Measurements from ENCODE around the gene STRBP. TPM values are rescaled to one million over a fixed set of nuclear protein-coding genes. Genes with fewer than 3 reads are reported as not detected.
A peak's percentile ranks its signal among the peaks of the same experiment; 100 is the strongest.
"Not testable (repeated sequence)": the region's sequence is repeated elsewhere in the genome, so short reads cannot be mapped to it uniquely, and the experiment has no call there.

The STRBP gene
- total RNA-seq, 4 donors from 2014 or later: 10.6 to 18.4 (median 14.5) TPM

DNA sequence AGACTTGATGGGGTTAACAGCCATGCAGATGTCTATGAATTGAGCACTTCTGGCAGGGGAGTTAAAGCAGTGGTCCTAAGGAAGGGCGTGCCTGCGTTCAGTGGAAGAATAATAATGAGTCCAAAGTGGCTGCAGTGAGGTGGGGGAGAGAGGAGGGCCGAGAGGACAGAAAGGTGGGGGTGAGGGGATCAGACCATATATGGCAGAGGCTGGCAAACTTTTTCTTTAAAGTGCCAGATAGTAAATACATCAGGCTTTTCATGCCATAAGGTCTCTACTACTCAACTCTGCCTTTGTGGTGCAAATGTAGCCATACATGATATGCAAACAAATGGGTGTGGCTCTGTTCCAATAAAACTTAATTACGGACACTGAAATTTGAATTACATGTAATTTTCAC lies 77.1 kb downstream of the STRBP start:
- 56% methylated on average over 4 of the region's 4 CpGs for WGBS
- Histone ChIP-seq H3K27ac (no peak overlapping the region), H3K27me3 (no peaks in the 10 kb centered on the region), H3K9me3 (no peaks in the 10 kb centered on the region), H3K36me3 (no peaks in the 10 kb centered on the region), H3K4me3 (no peak overlapping the region), H3K4me1 (no peaks in the 10 kb centered on the region)
- no peak for DNase-seq (ENCODE audit: low spot score in 2 of 2)
- TF ChIP-seq POLR2A (IDR thresholded peaks at IDR 0.05) (no peak), EP300 (IDR thresholded peaks at IDR 0.05) (no peak), POLR2AphosphoS5 (IDR thresholded peaks at IDR 0.05) (no peak)
- TF ChIP-seq, protein P1, sequence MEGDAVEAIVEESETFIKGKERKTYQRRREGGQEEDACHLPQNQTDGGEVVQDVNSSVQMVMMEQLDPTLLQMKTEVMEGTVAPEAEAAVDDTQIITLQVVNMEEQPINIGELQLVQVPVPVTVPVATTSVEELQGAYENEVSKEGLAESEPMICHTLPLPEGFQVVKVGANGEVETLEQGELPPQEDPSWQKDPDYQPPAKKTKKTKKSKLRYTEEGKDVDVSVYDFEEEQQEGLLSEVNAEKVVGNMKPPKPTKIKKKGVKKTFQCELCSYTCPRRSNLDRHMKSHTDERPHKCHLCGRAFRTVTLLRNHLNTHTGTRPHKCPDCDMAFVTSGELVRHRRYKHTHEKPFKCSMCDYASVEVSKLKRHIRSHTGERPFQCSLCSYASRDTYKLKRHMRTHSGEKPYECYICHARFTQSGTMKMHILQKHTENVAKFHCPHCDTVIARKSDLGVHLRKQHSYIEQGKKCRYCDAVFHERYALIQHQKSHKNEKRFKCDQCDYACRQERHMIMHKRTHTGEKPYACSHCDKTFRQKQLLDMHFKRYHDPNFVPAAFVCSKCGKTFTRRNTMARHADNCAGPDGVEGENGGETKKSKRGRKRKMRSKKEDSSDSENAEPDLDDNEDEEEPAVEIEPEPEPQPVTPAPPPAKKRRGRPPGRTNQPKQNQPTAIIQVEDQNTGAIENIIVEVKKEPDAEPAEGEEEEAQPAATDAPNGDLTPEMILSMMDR (IDR thresholded peaks at IDR 0.05): no peak

DNA sequence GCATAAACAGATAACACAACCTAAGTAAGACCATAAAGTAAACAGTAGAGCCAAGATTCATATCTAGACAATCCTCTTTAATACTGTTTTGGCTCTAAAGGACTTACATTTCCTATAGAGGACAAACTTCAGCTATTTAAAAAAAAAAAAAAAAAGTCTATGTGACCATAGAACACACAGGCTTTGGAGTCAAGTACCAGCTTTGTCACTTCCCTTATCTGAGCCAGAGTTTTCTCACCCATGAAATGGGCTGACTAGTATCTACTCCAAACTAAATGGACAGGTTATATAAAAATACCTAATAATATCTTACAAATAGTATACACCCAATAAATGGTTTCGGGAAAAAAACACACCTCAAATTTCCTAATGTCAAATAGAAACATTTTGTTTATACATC lies 81.3 kb downstream of the STRBP start:
- no peak for DNase-seq (ENCODE audit: low spot score in 2 of 2)
- WGBS: 94% methylated on average over 1 of the region's 1 CpG
- TF ChIP-seq POLR2AphosphoS5 (IDR thresholded peaks at IDR 0.05) (no peak), EP300 (IDR thresholded peaks at IDR 0.05) (no peak), POLR2A (IDR thresholded peaks at IDR 0.05) (no peak)
- TF ChIP-seq, protein P1 (IDR thresholded peaks at IDR 0.05): no peak
- Histone ChIP-seq H3K4me1 (no peaks in the 10 kb centered on the region), H3K36me3 (no peaks in the 10 kb centered on the region), H3K27ac (no peak overlapping the region), H3K9me3 (no peaks in the 10 kb centered on the region), H3K4me3 (no peak overlapping the region), H3K27me3 (no peaks in the 10 kb centered on the region)

DNA sequence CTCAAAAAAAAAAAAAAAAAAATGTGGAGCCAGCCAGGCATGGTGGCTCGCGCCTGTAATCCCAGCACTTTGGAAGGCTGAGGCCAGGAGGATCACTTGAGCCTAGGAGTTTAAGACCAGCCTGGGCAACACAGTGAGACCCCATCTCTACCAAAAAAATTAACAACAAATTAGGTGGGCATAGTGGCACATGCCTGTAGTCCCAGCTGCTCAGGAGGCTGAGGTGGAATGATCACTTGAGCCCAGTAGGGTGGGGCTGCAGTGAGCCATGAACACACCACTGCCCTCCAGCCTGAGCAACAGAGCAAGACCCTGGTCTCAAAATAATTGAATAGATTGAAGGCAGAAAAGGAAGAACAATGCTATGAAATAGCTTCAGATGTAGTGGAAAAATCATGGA lies 82.4 kb downstream of the STRBP start:
- 100% methylated on average over 2 of the region's 2 CpGs for WGBS
- H3K27ac ChIP-seq; H3K4me1 ChIP-seq; H3K9me3 ChIP-seq; H3K27me3 ChIP-seq; H3K36me3 ChIP-seq; DNase-seq (ENCODE audit: low spot score in 2 of 2); H3K4me3 ChIP-seq: not testable (repeated sequence)

DNA sequence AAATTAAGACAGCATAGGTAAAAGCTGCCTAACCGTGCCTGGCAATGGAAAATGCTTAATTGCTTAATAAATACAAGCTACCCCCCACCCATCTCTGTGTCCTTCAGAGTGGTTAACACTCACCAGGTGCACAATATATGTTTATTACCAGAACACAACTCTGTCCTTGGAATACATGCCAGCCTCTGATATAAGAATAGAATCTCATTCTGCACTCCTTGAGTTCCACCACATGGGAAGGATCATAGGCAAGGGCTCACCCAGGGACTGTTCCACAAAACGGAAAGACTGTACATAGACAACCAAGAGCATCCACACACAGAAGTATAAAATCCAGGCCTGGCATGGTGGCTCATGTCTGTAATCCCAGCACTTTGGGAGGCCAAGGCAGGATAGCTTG lies 91.4 kb downstream of the STRBP start:
- no peak overlapping the region for H3K27ac ChIP-seq

DNA sequence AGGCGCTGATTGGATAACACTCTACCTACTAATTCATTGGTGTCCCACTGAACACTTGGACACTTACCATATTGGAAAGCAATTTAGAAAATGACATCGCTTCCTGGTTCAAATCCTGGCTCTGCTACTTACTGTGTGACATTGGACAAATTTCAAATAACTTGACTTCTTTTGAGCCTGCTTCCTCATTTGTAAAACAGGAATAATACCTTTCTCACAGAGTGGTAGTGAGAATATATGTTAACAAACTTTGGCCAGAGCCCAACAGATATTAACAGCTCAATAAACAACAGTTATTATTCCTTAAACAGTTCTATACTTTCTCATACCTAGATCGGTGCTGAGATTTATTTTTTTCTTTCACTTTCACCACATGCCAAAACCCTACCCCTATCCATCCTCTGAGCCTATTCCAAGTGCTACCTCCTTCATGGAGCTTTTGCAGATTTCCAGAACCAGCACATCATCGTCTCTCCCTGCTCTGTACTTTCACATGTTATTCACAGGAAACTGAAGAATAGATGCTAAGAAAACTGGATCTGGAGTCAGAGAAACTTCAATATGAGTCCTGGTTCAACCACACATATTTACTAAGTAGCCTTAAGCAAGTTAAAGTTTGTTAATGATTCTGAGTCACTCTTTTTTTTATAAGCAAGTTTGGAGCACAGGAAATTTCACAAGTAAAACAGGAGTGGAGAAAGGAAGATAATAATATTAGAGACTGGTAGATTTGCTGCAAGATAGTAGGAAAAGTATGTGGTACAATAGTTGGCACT lies 92.3 kb downstream of the STRBP start:
- peaks cover 2% of the 10 kb centered on the region for H3K4me1 ChIP-seq
- H3K36me3 ChIP-seq: peaks cover 3% of the 10 kb centered on the region
- no peaks in the 10 kb centered on the region for H3K9me3 ChIP-seq
- no peak for DNase-seq (ENCODE audit: low spot score in 2 of 2)
- H3K27ac ChIP-seq: no peak overlapping the region
- 58% methylated on average over 4 of the region's 4 CpGs for WGBS
- TF ChIP-seq EP300 (IDR thresholded peaks at IDR 0.05) (no peak), POLR2A (IDR thresholded peaks at IDR 0.05) (no peak)
- H3K4me3 ChIP-seq: peak overlapping the region; percentile 9
- H3K27me3 ChIP-seq: no peaks in the 10 kb centered on the region

More for the DNA sequence above, 91.4 kb downstream of the STRBP start:
- Histone ChIP-seq H3K4me3 (no peak overlapping the region), H3K36me3 (peaks cover 3% of the 10 kb centered on the region), H3K9me3 (no peaks in the 10 kb centered on the region), H3K27me3 (no peaks in the 10 kb centered on the region), H3K4me1 (peaks cover 2% of the 10 kb centered on the region)
- DNase-seq (ENCODE audit: low spot score in 2 of 2): no peak
- TF ChIP-seq, protein P1 (IDR thresholded peaks at IDR 0.05): no peak
- 92% methylated on average over 2 of the region's 2 CpGs for WGBS

DNA sequence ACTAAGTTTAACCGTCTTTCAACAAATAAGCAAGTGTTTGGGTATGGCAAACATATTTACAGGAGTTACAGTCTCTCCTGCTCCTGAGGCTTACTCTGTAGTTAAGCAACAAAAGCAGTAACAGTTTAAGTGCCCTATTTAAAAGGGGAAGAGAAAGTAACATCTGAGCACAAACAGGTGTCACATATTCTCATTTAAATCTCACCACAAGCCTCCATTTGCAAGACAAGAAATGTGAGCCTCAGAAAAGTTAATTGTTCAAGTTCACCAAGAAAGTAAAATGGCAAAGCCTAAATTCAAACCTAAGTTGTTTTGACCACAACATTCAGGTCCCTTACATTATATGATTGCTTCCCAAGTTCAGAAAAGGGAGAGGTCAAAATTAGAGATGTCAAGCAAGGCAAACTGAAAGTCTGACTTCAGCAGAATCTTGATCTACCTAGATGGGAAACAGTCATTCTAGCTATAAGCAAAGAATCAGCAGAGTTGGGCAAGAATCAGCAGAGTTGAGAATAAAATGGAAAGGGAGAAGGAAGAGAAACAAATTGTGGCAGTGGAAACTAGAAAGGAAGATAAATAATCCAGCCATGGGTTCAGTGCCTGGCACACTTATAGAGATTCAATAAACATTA lies 93.4 kb downstream of the STRBP start:
- Histone ChIP-seq H3K27me3 (no peaks in the 10 kb centered on the region), H3K9me3 (no peaks in the 10 kb centered on the region), H3K27ac (no peak overlapping the region), H3K36me3 (peaks cover 3% of the 10 kb centered on the region), H3K4me3 (no peak overlapping the region), H3K4me1 (peaks cover 2% of the 10 kb centered on the region)
- WGBS: 84% methylated on average over 1 of the region's 1 CpG
- DNase-seq (ENCODE audit: low spot score in 2 of 2): no peak
- TF ChIP-seq EP300 (IDR thresholded peaks at IDR 0.05) (no peak), POLR2AphosphoS5 (IDR thresholded peaks at IDR 0.05) (no peak)
- TF ChIP-seq, protein P1 (IDR thresholded peaks at IDR 0.05): no peak

Measured in suprapubic skin (tissue), 4 donors.